Vagina (tissue), 2 donors: ENCODE data around the gene TANK.

ENCODE experiments used
- POLR2A ChIP-seq, 2 donors: fragments of 450-650 bp; IDR thresholded peaks; one replicate each; pipeline ENCODE4 v1.6.1; 2017; ENCODE audit warnings: antibody characterized with exemption in 2 of 2, mild to moderate bottlenecking in 2 of 2, moderate library complexity in 2 of 2
- TF ChIP-seq, protein P1 (sequence below), 3 experiments: fragments of 450-650 bp in 2 of 3; fragments of 200-600 bp in 1 of 3; sonication (generic) in 1 of 3; IDR thresholded peaks; one replicate each; pipeline ENCODE4 v1.5.1; 2017 to 2019; ENCODE audit warnings: antibody characterized with exemption in 3 of 3, mild to moderate bottlenecking in 2 of 3, moderate library complexity in 2 of 3

DNA sequence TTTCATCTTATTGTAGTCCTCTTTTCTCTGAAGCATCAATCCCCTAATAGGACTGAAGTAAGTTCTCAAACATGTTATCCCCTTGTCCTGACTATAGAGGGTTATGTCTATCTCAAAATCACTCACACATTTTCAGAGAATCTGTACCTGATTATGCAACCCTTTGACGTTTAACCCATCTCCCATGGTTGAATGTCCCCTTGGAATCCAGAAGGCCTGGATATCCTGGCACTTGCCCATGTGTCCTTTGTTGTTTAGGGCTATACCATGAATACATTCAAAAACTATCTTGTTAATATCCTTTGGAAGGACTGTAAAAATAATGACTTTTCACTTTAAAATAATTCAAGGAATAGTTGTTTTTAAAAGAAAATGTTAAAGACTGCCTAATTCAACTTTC, 81.7 kb downstream of the TANK start:
- TF ChIP-seq, protein P1, sequence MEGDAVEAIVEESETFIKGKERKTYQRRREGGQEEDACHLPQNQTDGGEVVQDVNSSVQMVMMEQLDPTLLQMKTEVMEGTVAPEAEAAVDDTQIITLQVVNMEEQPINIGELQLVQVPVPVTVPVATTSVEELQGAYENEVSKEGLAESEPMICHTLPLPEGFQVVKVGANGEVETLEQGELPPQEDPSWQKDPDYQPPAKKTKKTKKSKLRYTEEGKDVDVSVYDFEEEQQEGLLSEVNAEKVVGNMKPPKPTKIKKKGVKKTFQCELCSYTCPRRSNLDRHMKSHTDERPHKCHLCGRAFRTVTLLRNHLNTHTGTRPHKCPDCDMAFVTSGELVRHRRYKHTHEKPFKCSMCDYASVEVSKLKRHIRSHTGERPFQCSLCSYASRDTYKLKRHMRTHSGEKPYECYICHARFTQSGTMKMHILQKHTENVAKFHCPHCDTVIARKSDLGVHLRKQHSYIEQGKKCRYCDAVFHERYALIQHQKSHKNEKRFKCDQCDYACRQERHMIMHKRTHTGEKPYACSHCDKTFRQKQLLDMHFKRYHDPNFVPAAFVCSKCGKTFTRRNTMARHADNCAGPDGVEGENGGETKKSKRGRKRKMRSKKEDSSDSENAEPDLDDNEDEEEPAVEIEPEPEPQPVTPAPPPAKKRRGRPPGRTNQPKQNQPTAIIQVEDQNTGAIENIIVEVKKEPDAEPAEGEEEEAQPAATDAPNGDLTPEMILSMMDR (IDR thresholded peaks at IDR 0.05), result no peak
- TF ChIP-seq POLR2A (IDR thresholded peaks at IDR 0.05), result no peak
